ENCODE measurements around the gene ATL2.
"Not testable (repeated sequence)": the region's sequence is repeated elsewhere in the genome, so short reads cannot be mapped to it uniquely, and the experiment has no call there.

The ATL2 gene

GRCh38 chr2:38343212-38343611 is 33.9 kb downstream of the ATL2 start:
- no peaks in the 10 kb centered on the region for H3K9me3 ChIP-seq (ENCODE audit: control insufficient read depth, low read length)
- no peak for DNase-seq
- H3K4me3 ChIP-seq (ENCODE audit: insufficient read depth, low read depth, low read length, poor library complexity, severe bottlenecking) = no peak overlapping the region
- H3K36me3 ChIP-seq (ENCODE audit: control insufficient read depth, insufficient read depth, low read length) = peaks cover 14% of the 10 kb centered on the region
- H3K27ac ChIP-seq (ENCODE audit: insufficient read depth, low read length, poor library complexity, severe bottlenecking) = no peak overlapping the region
- H3K27me3 ChIP-seq (replicated peaks; ENCODE audit: control insufficient read depth, insufficient read depth, low read length, poor library complexity, severe bottlenecking) = no peaks in the 10 kb centered on the region
- no peaks in the 10 kb centered on the region for H3K4me1 ChIP-seq (ENCODE audit: control insufficient read depth, insufficient read depth, low read length, poor library complexity, severe bottlenecking)

- H3K27me3 ChIP-seq (replicated peaks; ENCODE audit: control insufficient read depth, insufficient read depth, low read length, poor library complexity, severe bottlenecking) = no peaks in the 10 kb centered on the region
- DNase-seq = no peak
- H3K4me3 ChIP-seq (ENCODE audit: insufficient read depth, low read depth, low read length, poor library complexity, severe bottlenecking) = no peak overlapping the region
- H3K4me1 ChIP-seq (ENCODE audit: control insufficient read depth, insufficient read depth, low read length, poor library complexity, severe bottlenecking) = no peaks in the 10 kb centered on the region
- H3K27ac ChIP-seq (ENCODE audit: insufficient read depth, low read length, poor library complexity, severe bottlenecking) = no peak overlapping the region
- no peaks in the 10 kb centered on the region for H3K9me3 ChIP-seq (ENCODE audit: control insufficient read depth, low read length)
- peaks cover 11% of the 10 kb centered on the region for H3K36me3 ChIP-seq (ENCODE audit: control insufficient read depth, insufficient read depth, low read length)
These were observed 40.5 kb downstream of the ATL2 start for GRCh38 chr2:38336621-38337020.

- no peak overlapping the region for H3K4me3 ChIP-seq (ENCODE audit: insufficient read depth, low read depth, low read length, poor library complexity, severe bottlenecking)
- H3K36me3 ChIP-seq (ENCODE audit: control insufficient read depth, insufficient read depth, low read length) = peaks cover 5% of the 10 kb centered on the region
- H3K4me1 ChIP-seq (ENCODE audit: control insufficient read depth, insufficient read depth, low read length, poor library complexity, severe bottlenecking) = no peaks in the 10 kb centered on the region
- H3K9me3 ChIP-seq (ENCODE audit: control insufficient read depth, low read length) = peaks cover 5% of the 10 kb centered on the region
- DNase-seq = no peak
- H3K27ac ChIP-seq (ENCODE audit: insufficient read depth, low read length, poor library complexity, severe bottlenecking) = no peak overlapping the region
- no peaks in the 10 kb centered on the region for H3K27me3 ChIP-seq (replicated peaks; ENCODE audit: control insufficient read depth, insufficient read depth, low read length, poor library complexity, severe bottlenecking)
These were observed 46.3 kb downstream of the ATL2 start for GRCh38 chr2:38330754-38331153.

GRCh38 chr2:38327580-38327979 is 49.5 kb downstream of the ATL2 start:
- Histone ChIP-seq H3K36me3 (ENCODE audit: control insufficient read depth, insufficient read depth, low read length) (peaks cover 4% of the 10 kb centered on the region), H3K4me1 (ENCODE audit: control insufficient read depth, insufficient read depth, low read length, poor library complexity, severe bottlenecking) (no peaks in the 10 kb centered on the region), H3K27ac (ENCODE audit: insufficient read depth, low read length, poor library complexity, severe bottlenecking) (no peak overlapping the region), H3K27me3 (replicated peaks; ENCODE audit: control insufficient read depth, insufficient read depth, low read length, poor library complexity, severe bottlenecking) (no peaks in the 10 kb centered on the region), H3K4me3 (ENCODE audit: insufficient read depth, low read depth, low read length, poor library complexity, severe bottlenecking) (no peak overlapping the region), H3K9me3 (ENCODE audit: control insufficient read depth, low read length) (peaks cover 5% of the 10 kb centered on the region)
- no peak for DNase-seq

GRCh38 chr2:38323623-38324022 is 53.5 kb downstream of the ATL2 start:
- H3K27ac ChIP-seq (ENCODE audit: insufficient read depth, low read length, poor library complexity, severe bottlenecking) = no peak overlapping the region
- H3K9me3 ChIP-seq (ENCODE audit: control insufficient read depth, low read length) = no peaks in the 10 kb centered on the region
- no peaks in the 10 kb centered on the region for H3K36me3 ChIP-seq (ENCODE audit: control insufficient read depth, insufficient read depth, low read length)
- H3K4me1 ChIP-seq (ENCODE audit: control insufficient read depth, insufficient read depth, low read length, poor library complexity, severe bottlenecking) = no peaks in the 10 kb centered on the region
- H3K27me3 ChIP-seq (replicated peaks; ENCODE audit: control insufficient read depth, insufficient read depth, low read length, poor library complexity, severe bottlenecking) = no peaks in the 10 kb centered on the region
- DNase-seq = no peak
- H3K4me3 ChIP-seq (ENCODE audit: insufficient read depth, low read depth, low read length, poor library complexity, severe bottlenecking) = no peak overlapping the region

GRCh38 chr2:38322224-38322914 is 54.7 kb downstream of the ATL2 start:
- Histone ChIP-seq H3K9me3 (ENCODE audit: control insufficient read depth, low read length) (no peaks in the 10 kb centered on the region), H3K27me3 (replicated peaks; ENCODE audit: control insufficient read depth, insufficient read depth, low read length, poor library complexity, severe bottlenecking) (no peaks in the 10 kb centered on the region)
- DNase-seq = no peak

GRCh38 chr2:38319240-38319639 is 57.8 kb downstream of the ATL2 start:
- H3K36me3 ChIP-seq (ENCODE audit: control insufficient read depth, insufficient read depth, low read length) = peaks cover 11% of the 10 kb centered on the region
- not testable (repeated sequence) for H3K4me3 ChIP-seq (ENCODE audit: insufficient read depth, low read depth, low read length, poor library complexity, severe bottlenecking); H3K27me3 ChIP-seq (replicated peaks; ENCODE audit: control insufficient read depth, insufficient read depth, low read length, poor library complexity, severe bottlenecking); H3K27ac ChIP-seq (ENCODE audit: insufficient read depth, low read length, poor library complexity, severe bottlenecking); H3K9me3 ChIP-seq (ENCODE audit: control insufficient read depth, low read length); DNase-seq; H3K4me1 ChIP-seq (ENCODE audit: control insufficient read depth, insufficient read depth, low read length, poor library complexity, severe bottlenecking)

More at GRCh38 chr2:38322224-38322914, 54.7 kb downstream of the ATL2 start:
- no peak overlapping the region for H3K4me3 ChIP-seq (ENCODE audit: insufficient read depth, low read depth, low read length, poor library complexity, severe bottlenecking)
- no peak overlapping the region for H3K27ac ChIP-seq (ENCODE audit: insufficient read depth, low read length, poor library complexity, severe bottlenecking)
- H3K36me3 ChIP-seq (ENCODE audit: control insufficient read depth, insufficient read depth, low read length) = peaks cover 4% of the 10 kb centered on the region
- H3K4me1 ChIP-seq (ENCODE audit: control insufficient read depth, insufficient read depth, low read length, poor library complexity, severe bottlenecking) = no peaks in the 10 kb centered on the region

- Histone ChIP-seq H3K4me1 (ENCODE audit: control insufficient read depth, insufficient read depth, low read length, poor library complexity, severe bottlenecking) (no peaks in the 10 kb centered on the region), H3K36me3 (ENCODE audit: control insufficient read depth, insufficient read depth, low read length) (peaks cover 17% of the 10 kb centered on the region), H3K27ac (ENCODE audit: insufficient read depth, low read length, poor library complexity, severe bottlenecking) (no peak overlapping the region), H3K4me3 (ENCODE audit: insufficient read depth, low read depth, low read length, poor library complexity, severe bottlenecking) (no peak overlapping the region), H3K27me3 (replicated peaks; ENCODE audit: control insufficient read depth, insufficient read depth, low read length, poor library complexity, severe bottlenecking) (no peaks in the 10 kb centered on the region), H3K9me3 (ENCODE audit: control insufficient read depth, low read length) (no peaks in the 10 kb centered on the region)
- no peak for DNase-seq
These were observed 59.3 kb downstream of the ATL2 start for GRCh38 chr2:38317725-38318124.

- H3K9me3 ChIP-seq (ENCODE audit: control insufficient read depth, low read length) = no peaks in the 10 kb centered on the region
- H3K36me3 ChIP-seq (ENCODE audit: control insufficient read depth, insufficient read depth, low read length) = peaks cover 26% of the 10 kb centered on the region
- DNase-seq = no peak
- H3K4me3 ChIP-seq (ENCODE audit: insufficient read depth, low read depth, low read length, poor library complexity, severe bottlenecking) = no peak overlapping the region
- H3K4me1 ChIP-seq (ENCODE audit: control insufficient read depth, insufficient read depth, low read length, poor library complexity, severe bottlenecking) = no peaks in the 10 kb centered on the region
- H3K27me3 ChIP-seq (replicated peaks; ENCODE audit: control insufficient read depth, insufficient read depth, low read length, poor library complexity, severe bottlenecking) = no peaks in the 10 kb centered on the region
- no peak overlapping the region for H3K27ac ChIP-seq (ENCODE audit: insufficient read depth, low read length, poor library complexity, severe bottlenecking)
These were observed 61.3 kb downstream of the ATL2 start for GRCh38 chr2:38315707-38316333.

- Histone ChIP-seq H3K27ac (ENCODE audit: insufficient read depth, low read length, poor library complexity, severe bottlenecking) (no peak overlapping the region), H3K4me1 (ENCODE audit: control insufficient read depth, insufficient read depth, low read length, poor library complexity, severe bottlenecking) (no peaks in the 10 kb centered on the region), H3K9me3 (ENCODE audit: control insufficient read depth, low read length) (no peaks in the 10 kb centered on the region), H3K36me3 (ENCODE audit: control insufficient read depth, insufficient read depth, low read length) (peaks cover 31% of the 10 kb centered on the region), H3K27me3 (replicated peaks; ENCODE audit: control insufficient read depth, insufficient read depth, low read length, poor library complexity, severe bottlenecking) (no peaks in the 10 kb centered on the region), H3K4me3 (ENCODE audit: insufficient read depth, low read depth, low read length, poor library complexity, severe bottlenecking) (no peak overlapping the region)
- DNase-seq = no peak
These were observed 68.3 kb downstream of the ATL2 start for GRCh38 chr2:38308821-38309220.
